Fibroblast of skin of left quadriceps (primary cell): ENCODE data around the gene C9orf50.
"Not testable (repeated sequence)": the region's sequence is repeated elsewhere in the genome, so short reads cannot be mapped to it uniquely, and the experiment has no call there.

Experiments
- DNase-seq, 2 experiments: peaks; one replicate each; pipeline ENCODE4 v3.0.0-alpha.2; 2013; ENCODE audit warnings: low read depth in 2 of 2

Gene C9orf50

GRCh38 chr9:129648092-129648763 is 27.3 kb upstream of the C9orf50 start:
- DNase-seq = no peak

DNA sequence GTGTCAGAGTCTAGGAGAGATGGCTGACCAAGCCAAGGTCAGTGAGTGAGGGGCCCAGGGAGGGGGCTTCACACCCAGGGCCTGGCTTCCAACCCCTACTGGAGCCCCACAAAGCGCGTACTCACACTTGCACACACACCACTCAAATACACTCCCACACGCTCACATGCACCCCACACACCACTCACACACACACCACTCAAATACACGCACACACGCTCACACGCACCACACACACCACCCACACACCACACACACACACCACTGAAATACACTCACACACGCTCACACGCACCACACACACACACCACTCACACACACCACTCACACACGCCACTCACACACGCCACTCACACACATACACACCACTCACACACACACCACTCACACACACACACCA is 26.7 kb upstream of the C9orf50 start:
- DNase-seq = no peak

GRCh38 chr9:129646654-129647053 is 25.8 kb upstream of the C9orf50 start:
- no peak for DNase-seq

GRCh38 chr9:129646252-129646651 is 25.4 kb upstream of the C9orf50 start:
- DNase-seq = no peak

- no peak for DNase-seq
These were observed 24.0 kb upstream of the C9orf50 start for GRCh38 chr9:129644902-129645301.

- no peak for DNase-seq
These were observed 23.5 kb upstream of the C9orf50 start for GRCh38 chr9:129644365-129644764.

GRCh38 chr9:129643706-129644105 is 22.8 kb upstream of the C9orf50 start:
- no peak for DNase-seq

- DNase-seq = peak; percentile 90 to 92
These were observed 21.1 kb upstream of the C9orf50 start, which contains the start of gene ASB6 for GRCh38 chr9:129641750-129642585. Gene ASB6 (minus strand): TSS chr9:129642151. CDS start chr9:129641999, 152 bp downstream.

- no peak for DNase-seq
These were observed 20.2 kb upstream of the C9orf50 start for GRCh38 chr9:129640871-129641749.

DNA sequence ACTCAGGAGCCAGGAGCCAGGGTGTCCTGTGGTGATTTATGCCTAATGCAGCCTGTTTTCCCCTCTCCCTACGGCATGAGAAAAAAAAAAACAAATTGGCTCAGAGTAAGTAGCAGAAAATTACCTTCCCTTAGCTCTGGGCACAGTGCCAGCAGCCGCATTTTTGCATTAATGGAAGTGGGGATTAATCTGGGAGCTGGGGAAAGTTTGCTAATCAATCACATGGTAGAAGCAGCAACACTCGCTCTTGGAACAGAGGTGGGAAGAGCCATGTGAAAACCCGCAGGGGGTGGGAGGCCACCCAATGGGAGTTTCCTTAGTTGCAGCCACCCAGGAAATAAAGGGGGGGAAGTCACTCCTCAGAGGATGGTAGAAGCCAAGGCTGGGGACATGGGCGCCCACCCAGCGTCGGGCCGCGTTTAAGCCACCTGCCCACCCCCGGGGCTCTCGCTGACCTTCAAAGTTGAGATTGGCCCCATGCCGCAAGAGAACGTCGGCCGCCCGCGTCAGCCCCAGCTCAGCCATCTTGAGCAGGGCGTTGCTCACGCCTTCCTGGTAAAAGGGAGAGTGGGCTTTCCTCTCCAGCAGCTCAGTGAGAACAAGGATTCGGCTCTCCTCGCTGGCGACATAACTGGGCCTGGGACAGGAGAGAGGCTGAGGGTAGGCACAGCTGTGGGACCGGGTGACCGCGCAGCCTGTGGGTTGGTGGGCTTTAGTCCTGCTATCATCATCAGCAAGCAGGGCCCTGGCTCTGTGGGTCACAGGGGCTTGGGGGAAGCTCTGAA is 19.4 kb upstream of the C9orf50 start:
- DNase-seq = peak in 1 of 2 experiments; percentile 49

DNA sequence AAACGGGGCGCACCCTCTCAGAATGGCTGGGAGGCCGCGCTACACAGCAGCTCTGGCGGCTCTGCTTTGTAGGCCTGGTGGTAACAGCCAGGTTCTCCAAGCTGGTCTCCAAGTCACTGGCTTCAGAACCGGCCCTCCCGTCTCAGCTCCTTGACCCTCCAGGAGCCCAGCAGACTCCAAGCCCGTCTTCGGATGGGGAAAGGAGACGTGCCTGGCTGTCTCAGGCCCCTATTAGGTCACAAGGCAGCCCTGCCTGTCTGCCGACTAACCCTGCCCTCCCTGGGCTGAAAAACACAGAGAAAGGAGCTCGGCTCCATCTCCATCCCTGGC is 18.8 kb upstream of the C9orf50 start:
- no peak for DNase-seq

DNA sequence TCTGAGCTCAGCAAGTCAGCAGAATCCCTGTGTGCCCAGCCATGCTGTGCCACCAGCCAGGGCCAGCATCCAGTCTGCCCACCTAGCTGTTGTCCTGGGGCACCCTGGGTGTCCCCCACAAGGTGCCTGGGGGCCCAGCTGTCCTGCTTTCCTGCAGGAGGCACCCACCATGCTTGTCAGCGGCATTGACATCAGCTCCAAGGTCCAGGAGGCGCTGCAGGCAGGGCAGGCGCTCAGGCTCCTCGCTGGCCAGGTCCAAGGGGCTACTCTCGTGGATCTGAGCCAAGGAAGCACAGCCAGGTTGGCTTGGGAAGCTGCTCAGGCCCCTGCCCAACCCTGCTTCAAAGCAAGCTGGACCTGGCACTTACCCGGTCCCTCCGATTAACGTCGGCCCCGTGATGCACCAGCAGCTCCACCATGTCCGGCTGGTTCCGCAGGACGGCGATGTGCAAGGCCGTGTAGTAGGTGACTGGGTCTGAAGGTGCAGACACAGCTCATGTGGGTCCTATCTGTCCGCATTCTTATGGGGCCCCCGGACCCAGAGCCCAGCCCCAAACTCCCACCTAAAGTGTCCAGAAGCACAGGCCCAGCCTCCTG is 18.2 kb upstream of the C9orf50 start:
- DNase-seq = no peak

- DNase-seq = no peak
These were observed 17.0 kb upstream of the C9orf50 start for GRCh38 chr9:129637673-129638439.

- DNase-seq = no peak
These were observed 16.2 kb upstream of the C9orf50 start for GRCh38 chr9:129637102-129637501.

DNA sequence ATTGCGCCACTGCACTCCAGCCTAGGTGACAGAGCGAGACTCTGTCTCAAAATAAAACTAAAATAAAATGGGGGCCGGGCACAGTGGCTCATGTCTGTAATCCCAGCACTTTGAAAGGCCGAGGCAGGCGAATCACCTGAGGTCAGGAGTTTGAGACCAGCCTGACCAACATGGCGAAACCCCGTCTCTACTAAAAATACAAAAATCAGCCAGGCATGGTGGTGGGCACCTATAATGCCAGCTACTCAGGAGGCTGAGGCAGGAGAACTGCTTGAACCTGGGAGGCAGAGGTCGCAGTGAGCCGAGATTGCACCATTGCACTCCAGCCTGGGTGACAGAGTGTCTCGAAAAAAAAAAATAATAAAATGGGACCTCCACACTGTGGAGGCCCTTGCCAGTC is 15.4 kb upstream of the C9orf50 start:
- DNase-seq = not testable (repeated sequence)

DNA sequence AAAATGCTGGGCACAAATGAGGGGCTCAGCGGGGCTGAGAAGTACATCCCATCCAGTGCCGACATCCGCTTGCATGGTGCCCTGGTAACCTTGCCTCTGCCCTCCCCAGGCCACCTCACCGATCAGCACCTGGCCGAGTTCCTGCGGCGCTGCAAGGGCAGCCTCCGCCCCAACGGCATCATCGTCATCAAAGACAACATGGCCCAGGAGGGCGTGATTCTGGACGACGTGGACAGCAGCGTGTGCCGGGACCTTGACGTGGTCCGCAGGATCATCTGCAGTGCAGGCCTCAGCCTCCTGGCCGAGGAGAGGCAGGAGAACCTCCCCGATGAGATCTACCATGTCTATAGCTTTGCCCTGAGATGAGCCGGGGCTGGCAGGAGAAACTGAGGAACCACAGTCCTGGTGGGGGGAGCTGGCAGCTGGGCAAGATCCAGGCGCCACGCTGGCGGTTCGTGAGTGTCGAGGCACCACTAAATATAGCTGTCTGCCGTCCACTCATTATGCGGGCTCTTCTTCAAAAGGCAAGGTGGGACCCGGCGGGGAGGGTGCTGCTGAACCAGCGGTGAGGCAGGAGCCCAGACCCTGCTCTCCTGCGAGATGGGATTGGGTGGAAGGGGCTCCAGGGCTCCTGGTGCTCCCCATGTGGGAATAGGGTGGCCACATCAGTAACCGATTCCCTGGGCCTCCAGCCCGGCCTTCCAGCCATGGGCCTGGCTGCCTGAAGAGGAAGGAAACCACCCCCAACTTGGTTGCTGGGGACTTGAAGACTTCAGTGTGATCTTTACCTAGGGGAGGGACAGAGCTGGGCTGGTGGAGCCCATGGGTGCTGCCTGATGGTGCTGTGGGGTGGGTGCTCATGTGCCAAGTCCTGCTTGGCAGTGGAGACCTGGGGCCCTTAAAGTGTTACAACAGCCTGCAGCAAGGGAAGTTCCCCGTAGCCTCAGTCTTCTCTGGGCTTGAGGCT is 14.5 kb upstream of the C9orf50 start:
- no peak for DNase-seq

DNA sequence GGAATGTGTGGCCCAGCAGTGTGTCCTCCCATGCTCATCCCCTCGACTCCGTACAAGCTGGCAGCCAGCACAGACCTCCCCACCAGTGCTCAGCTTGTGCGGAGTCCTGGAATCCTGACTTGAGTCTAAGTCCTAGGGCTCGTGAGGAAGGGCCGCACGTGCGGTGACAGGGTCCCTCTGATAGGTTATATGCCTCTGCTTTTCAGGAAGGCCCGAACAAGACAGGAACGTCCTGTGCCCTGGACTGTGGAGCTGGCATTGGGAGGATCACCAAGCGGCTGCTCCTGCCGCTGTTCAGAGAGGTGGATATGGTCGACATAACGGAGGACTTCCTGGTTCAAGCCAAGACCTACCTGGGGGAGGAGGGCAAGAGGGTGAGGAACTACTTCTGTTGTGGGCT is 12.9 kb upstream of the C9orf50 start:
- no peak for DNase-seq

- DNase-seq = no peak
These were observed 12.3 kb upstream of the C9orf50 start for GRCh38 chr9:129633207-129633606.

DNA sequence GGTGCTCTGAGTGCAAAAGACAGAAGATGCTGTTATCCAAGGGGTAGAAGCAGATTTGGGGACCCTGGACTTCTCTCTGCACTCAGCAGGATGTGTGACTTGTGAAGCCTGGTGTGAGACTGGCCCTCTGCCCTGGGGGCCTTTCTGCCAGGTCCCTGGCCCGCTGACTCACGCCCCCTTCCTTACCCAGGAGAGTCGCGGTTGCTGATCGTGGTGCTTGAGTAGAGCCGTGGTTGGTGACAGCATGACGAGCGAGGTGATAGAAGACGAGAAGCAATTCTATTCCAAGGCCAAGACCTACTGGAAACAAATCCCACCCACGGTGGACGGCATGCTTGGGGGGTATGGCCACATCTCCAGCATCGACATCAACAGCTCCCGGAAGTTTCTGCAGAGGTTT is 11.6 kb upstream of the C9orf50 start:
- DNase-seq = no peak
